SK-N-SH (cell line): ENCODE results near the gene PHACTR4. TPM values are rescaled to one million over a fixed set of nuclear protein-coding genes. Genes with fewer than 3 reads are reported as not detected.

Experiments used
- CTCF ChIA-PET: fragments of 300-600, 350-600 bp; formaldehyde crosslinking; extraction: SDS; loops from one replicate; lab custom pipeline; 2021; lab: Yijun Ruan, JAX
- POLR2A ChIA-PET: fragments of 350-600 bp; sonication (Branson Sonifier 250); formaldehyde crosslinking; extraction: SDS; loops from one replicate; lab custom pipeline; 2020; ENCODE audit warnings: antibody characterized with exemption, inconsistent platforms; lab: Yijun Ruan, JAX
- DNase-seq: peaks from one replicate; pipeline ENCODE4 v3.0.0; 2012
- H2AFZ ChIP-seq: fragments of 200-600 bp; sonication (generic); 2 replicates; pipeline ENCODE4 v1.8.1; 2016; ENCODE audit warnings: antibody characterized with exemption, mild to moderate bottlenecking, low read depth
- H3F3A ChIP-seq: fragments of 200-600 bp; sonication (generic); replicated peaks from 2 replicates; pipeline ENCODE3; 2016; ENCODE audit warnings: antibody characterized with exemption, mild to moderate bottlenecking; ENCODE audit not compliant: insufficient read depth
- H3K27ac ChIP-seq, 2 experiments: fragments of 200-500 bp in 1 of 2; fragments of 200-600 bp in 1 of 2; sonication (Bioruptor generic) in 1 of 2; sonication (generic), shearing (Covaris generic) in 1 of 2; 2 replicates each; pipeline versions ENCODE4 v1.5.1 to v1.6.1; 2014 to 2016; ENCODE audit warnings: low read depth in 2 of 2, inconsistent platforms in 1 of 2, low read length in 1 of 2, mild to moderate bottlenecking in 1 of 2, mixed read lengths in 1 of 2
- H3K27me3 ChIP-seq: fragments of 200-600 bp; sonication (generic), shearing (Covaris generic); 2 replicates; pipeline ENCODE4 v1.6.1; 2016; ENCODE audit warnings: mixed run types; ENCODE audit not compliant: insufficient read depth
- H3K36me3 ChIP-seq, 2 experiments: fragments of 200-500 bp in 1 of 2; fragments of 200-600 bp in 1 of 2; sonication (Bioruptor generic) in 1 of 2; sonication (generic) in 1 of 2; replicated peaks in 1 of 2; 2 replicates each; pipeline versions ENCODE3 to v1.5.1; 2014 to 2016; ENCODE audit warnings: low read length in 1 of 2, mild to moderate bottlenecking in 1 of 2; ENCODE audit not compliant: insufficient read depth in 2 of 2, control insufficient read depth in 1 of 2
- H3K4me1 ChIP-seq, 2 experiments: fragments of 200-500 bp in 1 of 2; fragments of 200-600 bp in 1 of 2; sonication (Bioruptor generic) in 1 of 2; sonication (generic), shearing (Covaris generic) in 1 of 2; 2 replicates each; pipeline versions ENCODE4 v1.5.1 to v1.6.1; 2014 to 2016; ENCODE audit warnings: low read depth in 1 of 2, low read length in 1 of 2, mixed run types in 1 of 2; ENCODE audit not compliant: insufficient read depth in 2 of 2, control insufficient read depth in 1 of 2
- H3K4me2 ChIP-seq: fragments of 200-600 bp; sonication (generic), shearing (Covaris generic); 2 replicates; pipeline ENCODE4 v1.6.1; 2017; ENCODE audit warnings: mixed run types
- H3K4me3 ChIP-seq, 2 experiments: fragments of 200-500 bp in 1 of 2; fragments of 200-600 bp in 1 of 2; sonication (Bioruptor generic) in 1 of 2; sonication (generic), shearing (Covaris generic) in 1 of 2; 2 replicates each; pipeline versions ENCODE4 v1.5.1 to v1.8.1; 2014 to 2016; ENCODE audit warnings: low read depth in 2 of 2, inconsistent platforms in 1 of 2, low read length in 1 of 2, mild to moderate bottlenecking in 1 of 2, mixed read lengths in 1 of 2, moderate library complexity in 1 of 2
- H3K79me2 ChIP-seq: fragments of 200-600 bp; sonication (generic); 2 replicates; pipeline ENCODE4 v1.8.1; 2017; ENCODE audit warnings: mild to moderate bottlenecking; ENCODE audit not compliant: insufficient read depth
- H3K9ac ChIP-seq: fragments of 200-600 bp; sonication (generic); 2 replicates; pipeline ENCODE4 v1.6.1; 2017; ENCODE audit warnings: mixed run types
- H3K9me2 ChIP-seq: fragments of 200-600 bp; sonication (generic); 2 replicates; pipeline ENCODE4 v1.6.1; 2017; ENCODE audit warnings: mixed run types
- H3K9me3 ChIP-seq: fragments of 200-600 bp; sonication (generic); 2 replicates; pipeline ENCODE4 v1.6.1; 2017; ENCODE audit warnings: mixed run types, mild to moderate bottlenecking, moderate library complexity
- H4K20me1 ChIP-seq: fragments of 200-600 bp; sonication (generic); 2 replicates; pipeline ENCODE4 v1.6.1; 2017; ENCODE audit warnings: mild to moderate bottlenecking, mixed run types; ENCODE audit not compliant: insufficient read depth
- CHD2 ChIP-seq: fragments of 150-350 bp; IDR thresholded peaks from 2 replicates; pipeline ENCODE4 v1.6.1; 2018; ENCODE audit warnings: low read length; ENCODE audit not compliant: partially characterized antibody
- EP300 ChIP-seq, 2 experiments: IDR thresholded peaks; 2 replicates each; pipeline versions ENCODE4 v1.4.0 to v1.6.1; 2012; ENCODE audit warnings: borderline replicate concordance in 1 of 2, low read depth in 1 of 2, low read length in 1 of 2
- FOSL2 ChIP-seq: IDR thresholded peaks from 2 replicates; pipeline ENCODE4 v1.4.0; 2012; ENCODE audit warnings: low read depth, mild to moderate bottlenecking, moderate library complexity, borderline replicate concordance
- FOXJ3 ChIP-seq: sonication (generic); formaldehyde crosslinking; IDR thresholded peaks from 2 replicates; pipeline ENCODE4 v1.5.1; 2020; ENCODE audit warnings: mild to moderate bottlenecking, missing genetic modification reagents
- GABPA ChIP-seq: IDR thresholded peaks from 2 replicates; pipeline ENCODE4 v1.4.0; 2012; ENCODE audit warnings: low read depth, mild to moderate bottlenecking
- GATA2 ChIP-seq: sonication (generic); formaldehyde crosslinking; IDR thresholded peaks from 2 replicates; pipeline ENCODE4 v1.5.0; 2020; ENCODE audit warnings: mild to moderate bottlenecking, missing genetic modification reagents
- MEF2A ChIP-seq: IDR thresholded peaks from 2 replicates; pipeline ENCODE4 v1.4.0; 2012; ENCODE audit warnings: low read depth, borderline replicate concordance
- RAD21 ChIP-seq: IDR thresholded peaks from 2 replicates; pipeline ENCODE4 v1.6.1; 2012; ENCODE audit warnings: mild to moderate bottlenecking, low read length
- RCOR1 ChIP-seq: fragments of 150-350 bp; IDR thresholded peaks from 2 replicates; pipeline ENCODE4 v1.6.1; 2017; ENCODE audit warnings: antibody characterized with exemption, low read length
- SIN3A ChIP-seq: IDR thresholded peaks from 2 replicates; pipeline ENCODE4 v1.6.1; 2012; ENCODE audit warnings: low read depth, mild to moderate bottlenecking, low read length, moderate library complexity, borderline replicate concordance
- TAF1 ChIP-seq: IDR thresholded peaks from 2 replicates; pipeline ENCODE4 v1.6.1; 2012; ENCODE audit warnings: low read depth, mild to moderate bottlenecking, low read length, moderate library complexity, borderline replicate concordance
- WGBS: methylation state at CpG from one replicate; pipeline ENCODE4 v1.1.6; 2017; ENCODE audit warnings: low lambda C conversion rate; 5-methylcytosine and 5-hydroxymethylcytosine counted together
- polyA plus RNA-seq, 3 experiments: library from polyadenylated mRNA; depleted of rRNA; stranded (reverse); fragments of >200 nt; gene quantifications; 2 replicates each; pipeline ENCODE4 v1.2.3, GENCODE V29; 2012
- TF ChIP-seq, protein P1 (sequence below): IDR thresholded peaks from 2 replicates; pipeline ENCODE4 v1.6.1; 2012; ENCODE audit warnings: mild to moderate bottlenecking, low read depth, low read length, moderate library complexity
- TF ChIP-seq, protein P2 (sequence below): fragments of 200-600 bp; sonication (generic); IDR thresholded peaks from 2 replicates; pipeline ENCODE4 v1.6.1; 2017; ENCODE audit warnings: antibody characterized with exemption, mild to moderate bottlenecking, moderate library complexity
- TF ChIP-seq, protein P3 (sequence below): IDR thresholded peaks from 2 replicates; pipeline ENCODE4; 2012

Gene PHACTR4
- polyA plus RNA-seq, 1 of the 3 experiments (the other 2 are of a cell fraction), result 9.8 TPM

DNA sequence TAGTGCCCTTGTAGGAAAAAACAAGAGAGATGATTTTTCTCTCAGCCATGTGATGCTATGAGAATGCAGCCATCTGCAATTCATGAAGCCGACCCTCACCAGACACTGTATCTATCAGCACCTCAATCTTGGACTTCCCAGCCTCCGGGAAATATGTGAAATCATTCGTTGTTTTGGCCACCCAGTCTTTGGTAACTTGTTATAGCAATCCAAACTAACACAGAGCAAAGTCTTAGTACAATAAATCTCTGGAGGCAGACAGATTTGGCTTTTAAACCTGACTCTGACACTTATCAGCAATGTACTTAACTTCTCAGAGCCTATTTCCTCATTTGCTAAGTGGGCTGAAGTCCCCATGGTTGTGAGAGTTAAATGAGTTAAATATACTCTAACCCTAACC is 45.8 kb upstream of the PHACTR4 start:
- no peaks in the 10 kb centered on the region for H3K79me2 ChIP-seq
- WGBS, result 9% methylated on average over 3 of the region's 3 CpGs
- peak overlapping the region in 1 of 2 experiments; percentile 30; a peak in 2 of 4 replicates for H3K27ac ChIP-seq
- H3K36me3 ChIP-seq, result no peaks in the 10 kb centered on the region
- H3K9me3 ChIP-seq, result no peaks in the 10 kb centered on the region
- H3K9ac ChIP-seq, result no peak overlapping the region
- ChIA-PET CTCF (no interaction called here), POLR2A (no interaction called here)
- no peak overlapping the region for H3K4me3 ChIP-seq
- H4K20me1 ChIP-seq, result no peaks in the 10 kb centered on the region
- H3K4me2 ChIP-seq, result no peak overlapping the region
- H3K9me2 ChIP-seq, result no peaks in the 10 kb centered on the region
- peak; percentile 60; the same call in 1 of the 2 replicates for TF ChIP-seq RCOR1
- 0 out of 2 replicates have a peak, but pooled peaks have one; percentile 40 for TF ChIP-seq GATA2
- TF ChIP-seq SIN3A, result no peak
- peaks cover 3 to 5% of the 10 kb centered on the region in 2 experiments; a peak in 1 of 4 replicates for H3K4me1 ChIP-seq
- H3F3A ChIP-seq, result peaks cover 8% of the 10 kb centered on the region
- H2AFZ ChIP-seq, result no peak overlapping the region
- peak; percentile 36 for DNase-seq
- H3K27me3 ChIP-seq, result no peaks in the 10 kb centered on the region; the same call in 1 of the 2 replicates

DNA sequence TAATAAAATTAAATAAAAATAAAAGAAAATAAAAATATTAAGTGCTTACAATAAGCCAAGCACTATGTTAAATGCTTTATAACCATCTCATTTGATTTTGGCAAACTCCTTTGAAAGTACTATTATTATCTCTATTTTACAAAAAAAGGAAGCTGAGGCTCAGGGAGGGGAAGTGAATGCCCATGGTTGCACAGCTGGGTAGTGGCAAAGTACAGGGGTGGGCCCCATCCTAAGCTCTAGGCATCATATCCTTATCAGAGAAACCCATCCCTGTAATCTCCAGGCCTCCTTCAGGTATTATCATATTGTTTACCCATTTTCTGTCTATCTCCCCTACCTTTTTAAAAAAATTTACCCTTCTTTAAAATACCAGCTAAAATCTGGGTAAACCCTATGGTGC is 43.0 kb upstream of the PHACTR4 start:
- no peaks in the 10 kb centered on the region for H3K9me2 ChIP-seq
- no peaks in the 10 kb centered on the region for H4K20me1 ChIP-seq
- H2AFZ ChIP-seq, result no peak overlapping the region
- H3K36me3 ChIP-seq, result peaks cover 0 to 3% of the 10 kb centered on the region in 2 experiments
- H3K27ac ChIP-seq, result no peak overlapping the region
- peaks cover 9% of the 10 kb centered on the region in 2 experiments; a peak in 2 of 4 replicates for H3K4me1 ChIP-seq
- CTCF ChIA-PET, result interaction anchor here (1.0 to 2.0 kb wide), 4 partner anchors 33 to 77 kb away, joined by 3 to 5 read pairs (median 4); no protein-coding TSS in a partner anchor
- H3K4me2 ChIP-seq, result no peak overlapping the region
- no peak overlapping the region for H3K9ac ChIP-seq
- DNase-seq, result no peak
- H3K9me3 ChIP-seq, result no peaks in the 10 kb centered on the region
- peaks cover 19% of the 10 kb centered on the region; the same call in 1 of the 2 replicates for H3K79me2 ChIP-seq
- no peaks in the 10 kb centered on the region; the same call in 1 of the 2 replicates for H3K27me3 ChIP-seq
- peaks cover 11% of the 10 kb centered on the region for H3F3A ChIP-seq
- TF ChIP-seq FOXJ3 (CRISPR knock-in tag), result no peak
- TF ChIP-seq RAD21, result no peak
- TF ChIP-seq CHD2, result no peak
- POLR2A ChIA-PET, result no interaction called here
- no peak overlapping the region for H3K4me3 ChIP-seq

DNA sequence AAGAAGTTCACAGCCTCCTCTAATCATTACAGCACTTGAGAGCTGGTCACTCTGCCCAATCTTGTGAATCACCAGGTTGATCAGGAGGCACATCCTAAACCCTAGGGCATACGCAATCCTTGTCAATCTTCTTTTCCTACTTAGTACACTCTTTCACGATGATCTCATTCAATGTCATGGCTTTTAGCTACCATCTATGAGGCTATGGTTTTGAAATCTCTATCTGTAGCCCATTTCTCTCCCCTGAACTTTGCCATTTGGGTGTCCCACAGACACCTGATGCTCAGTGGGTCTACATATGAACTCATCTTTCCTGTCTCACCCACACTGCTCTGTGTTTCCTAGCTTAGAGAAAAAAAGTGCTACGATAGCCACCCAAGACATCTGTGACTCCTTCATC is 42.6 kb upstream of the PHACTR4 start:
- Histone ChIP-seq H3K36me3 (peaks cover 1 to 8% of the 10 kb centered on the region in 2 experiments), H3F3A (peaks cover 11% of the 10 kb centered on the region), H3K4me2 (no peak overlapping the region), H3K9ac (no peak overlapping the region), H3K4me3 (no peak overlapping the region), H3K9me2 (no peaks in the 10 kb centered on the region), H3K27ac (no peak overlapping the region), H4K20me1 (no peaks in the 10 kb centered on the region), H3K4me1 (peaks cover 9% of the 10 kb centered on the region in 2 experiments; a peak in 2 of 4 replicates), H3K27me3 (no peaks in the 10 kb centered on the region; the same call in 1 of the 2 replicates), H3K79me2 (peaks cover 19% of the 10 kb centered on the region; the same call in 1 of the 2 replicates), H2AFZ (no peak overlapping the region), H3K9me3 (no peaks in the 10 kb centered on the region)
- 61% methylated on average over 3 of the region's 3 CpGs for WGBS
- ChIA-PET POLR2A (interaction anchor here (0.6 to 0.9 kb wide), 2 partner anchors 57 to 78 kb away, joined by 3 to 5 read pairs; no protein-coding TSS in a partner anchor), CTCF (interaction anchor here (0.6 to 2.0 kb wide), 4 partner anchors 33 to 755 kb away, joined by 3 to 5 read pairs (median 4); no protein-coding TSS in a partner anchor)
- no peak for DNase-seq
- TF ChIP-seq TAF1, result no peak
- TF ChIP-seq FOSL2, result no peak
- TF ChIP-seq EP300 (IDR thresholded peaks at IDR 0.05; ENCODE audit: borderline replicate concordance in 1 of 2, low read depth in 1 of 2, low read length in 1 of 2), result no peak
- TF ChIP-seq RAD21, result no peak
- TF ChIP-seq MEF2A, result no peak
- TF ChIP-seq, protein P1, sequence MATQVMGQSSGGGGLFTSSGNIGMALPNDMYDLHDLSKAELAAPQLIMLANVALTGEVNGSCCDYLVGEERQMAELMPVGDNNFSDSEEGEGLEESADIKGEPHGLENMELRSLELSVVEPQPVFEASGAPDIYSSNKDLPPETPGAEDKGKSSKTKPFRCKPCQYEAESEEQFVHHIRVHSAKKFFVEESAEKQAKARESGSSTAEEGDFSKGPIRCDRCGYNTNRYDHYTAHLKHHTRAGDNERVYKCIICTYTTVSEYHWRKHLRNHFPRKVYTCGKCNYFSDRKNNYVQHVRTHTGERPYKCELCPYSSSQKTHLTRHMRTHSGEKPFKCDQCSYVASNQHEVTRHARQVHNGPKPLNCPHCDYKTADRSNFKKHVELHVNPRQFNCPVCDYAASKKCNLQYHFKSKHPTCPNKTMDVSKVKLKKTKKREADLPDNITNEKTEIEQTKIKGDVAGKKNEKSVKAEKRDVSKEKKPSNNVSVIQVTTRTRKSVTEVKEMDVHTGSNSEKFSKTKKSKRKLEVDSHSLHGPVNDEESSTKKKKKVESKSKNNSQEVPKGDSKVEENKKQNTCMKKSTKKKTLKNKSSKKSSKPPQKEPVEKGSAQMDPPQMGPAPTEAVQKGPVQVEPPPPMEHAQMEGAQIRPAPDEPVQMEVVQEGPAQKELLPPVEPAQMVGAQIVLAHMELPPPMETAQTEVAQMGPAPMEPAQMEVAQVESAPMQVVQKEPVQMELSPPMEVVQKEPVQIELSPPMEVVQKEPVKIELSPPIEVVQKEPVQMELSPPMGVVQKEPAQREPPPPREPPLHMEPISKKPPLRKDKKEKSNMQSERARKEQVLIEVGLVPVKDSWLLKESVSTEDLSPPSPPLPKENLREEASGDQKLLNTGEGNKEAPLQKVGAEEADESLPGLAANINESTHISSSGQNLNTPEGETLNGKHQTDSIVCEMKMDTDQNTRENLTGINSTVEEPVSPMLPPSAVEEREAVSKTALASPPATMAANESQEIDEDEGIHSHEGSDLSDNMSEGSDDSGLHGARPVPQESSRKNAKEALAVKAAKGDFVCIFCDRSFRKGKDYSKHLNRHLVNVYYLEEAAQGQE, result no peak
- TF ChIP-seq, protein P2, sequence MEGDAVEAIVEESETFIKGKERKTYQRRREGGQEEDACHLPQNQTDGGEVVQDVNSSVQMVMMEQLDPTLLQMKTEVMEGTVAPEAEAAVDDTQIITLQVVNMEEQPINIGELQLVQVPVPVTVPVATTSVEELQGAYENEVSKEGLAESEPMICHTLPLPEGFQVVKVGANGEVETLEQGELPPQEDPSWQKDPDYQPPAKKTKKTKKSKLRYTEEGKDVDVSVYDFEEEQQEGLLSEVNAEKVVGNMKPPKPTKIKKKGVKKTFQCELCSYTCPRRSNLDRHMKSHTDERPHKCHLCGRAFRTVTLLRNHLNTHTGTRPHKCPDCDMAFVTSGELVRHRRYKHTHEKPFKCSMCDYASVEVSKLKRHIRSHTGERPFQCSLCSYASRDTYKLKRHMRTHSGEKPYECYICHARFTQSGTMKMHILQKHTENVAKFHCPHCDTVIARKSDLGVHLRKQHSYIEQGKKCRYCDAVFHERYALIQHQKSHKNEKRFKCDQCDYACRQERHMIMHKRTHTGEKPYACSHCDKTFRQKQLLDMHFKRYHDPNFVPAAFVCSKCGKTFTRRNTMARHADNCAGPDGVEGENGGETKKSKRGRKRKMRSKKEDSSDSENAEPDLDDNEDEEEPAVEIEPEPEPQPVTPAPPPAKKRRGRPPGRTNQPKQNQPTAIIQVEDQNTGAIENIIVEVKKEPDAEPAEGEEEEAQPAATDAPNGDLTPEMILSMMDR, result no peak
- TF ChIP-seq, protein P3, sequence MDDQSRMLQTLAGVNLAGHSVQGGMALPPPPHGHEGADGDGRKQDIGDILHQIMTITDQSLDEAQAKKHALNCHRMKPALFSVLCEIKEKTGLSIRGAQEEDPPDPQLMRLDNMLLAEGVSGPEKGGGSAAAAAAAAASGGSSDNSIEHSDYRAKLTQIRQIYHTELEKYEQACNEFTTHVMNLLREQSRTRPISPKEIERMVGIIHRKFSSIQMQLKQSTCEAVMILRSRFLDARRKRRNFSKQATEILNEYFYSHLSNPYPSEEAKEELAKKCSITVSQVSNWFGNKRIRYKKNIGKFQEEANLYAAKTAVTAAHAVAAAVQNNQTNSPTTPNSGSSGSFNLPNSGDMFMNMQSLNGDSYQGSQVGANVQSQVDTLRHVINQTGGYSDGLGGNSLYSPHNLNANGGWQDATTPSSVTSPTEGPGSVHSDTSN, result no peak
- TF ChIP-seq GABPA, result no peak
- TF ChIP-seq RCOR1, result no peak
